Measurements from ENCODE around the gene NHERF2. TPM values are rescaled to one million over a fixed set of nuclear protein-coding genes. Genes with fewer than 3 reads are reported as not detected.

The NHERF2 gene
- total and polyA plus RNA-seq, 2 of the 4 experiments (the other 2 are of a cell fraction) = 18.6 to 77.8 TPM

GRCh38 chr16:2019518-2019920, 7.2 kb upstream of the NHERF2 start, which contains the start of gene NPW:
Gene NPW, plus strand, starts transcription at chr16:2019785.
- H3K4me2 ChIP-seq (ENCODE audit: low read depth, low read length) = no peak within 1 kb of the TSS; the same call in 1 of the 2 replicates
- H2BK120ac ChIP-seq (ENCODE audit: low read depth, low read length) = no peak within 1 kb of the TSS
- H3K27ac ChIP-seq (ENCODE audit: insufficient read depth, low read length) = no peak within 1 kb of the TSS
- ATAC-seq (ENCODE audit: low read depth) (no peak), DNase-seq (no peak)
- ChIA-PET POLR2A (ENCODE audit: unreplicated experiment) (no interaction called here), CTCF (interaction anchor here (1.1 kb wide), 1 partner anchor 121 kb away, joined by 3 read pairs; no protein-coding TSS in a partner anchor)
- dilution Hi-C loops (cut with HindIII; ENCODE audit: low sequenced_read_pairs, unreplicated experiment) = no loop called here
- no peak within 1 kb of the TSS for H3K56ac ChIP-seq (ENCODE audit: extremely low read depth, insufficient read depth, low read length)
- H4K91ac ChIP-seq (ENCODE audit: insufficient read depth, low read depth, low read length) = no peak within 1 kb of the TSS
- no peaks in the 10 kb centered on the region; a peak in 1 of 4 replicates for H3K79me1 ChIP-seq (ENCODE audit: low read depth in 1 of 2, low read length in 2 of 2)
- no peak within 1 kb of the TSS for H3K23ac ChIP-seq (ENCODE audit: low read depth, low read length)
- no peak within 1 kb of the TSS for H3K18ac ChIP-seq (ENCODE audit: low read depth, low read length)
- peaks cover 7% of the 10 kb centered on the region; the same call in 1 of the 2 replicates for H3K4me1 ChIP-seq (ENCODE audit: control insufficient read depth, insufficient read depth, low read length)
- H2AK9ac ChIP-seq (replicated peaks; ENCODE audit: low read depth, low read length, poor library complexity) = peak within 1 kb of the TSS; percentile 78
- H3K4me3 ChIP-seq (ENCODE audit: insufficient read depth, low read depth, low read length) = no peak within 1 kb of the TSS
- H2AK5ac ChIP-seq (ENCODE audit: low read depth, low read length) = no peak within 1 kb of the TSS
- no peak within 1 kb of the TSS for H4K5ac ChIP-seq (ENCODE audit: low read depth, low read length)
- WGBS, 2 experiments (ENCODE audit: extremely low coverage in 2 of 2, insufficient read length in 1 of 2) = 9% methylated on average over 17 of the region's 33 CpGs; no CpG with 5 or more reads in 1 of the 2 experiments
- peaks cover 18% of the 10 kb centered on the region; the same call in 1 of the 2 replicates for H3K27me3 ChIP-seq (ENCODE audit: control insufficient read depth, insufficient read depth, low read length)
- H2BK15ac ChIP-seq (ENCODE audit: low read depth, low read length) = no peak within 1 kb of the TSS
- H3K9ac ChIP-seq (ENCODE audit: low read depth, low read length) = no peak within 1 kb of the TSS
- H3K9me1 ChIP-seq (ENCODE audit: insufficient read depth, low read length) = peaks cover 6% of the 10 kb centered on the region
- no peak within 1 kb of the TSS for H2BK20ac ChIP-seq (ENCODE audit: low read depth, low read length)
- no peaks in the 10 kb centered on the region for H3K9me3 ChIP-seq (ENCODE audit: control insufficient read depth, insufficient read depth, low read length)
- BruUV-seq (replicated peaks) = no TSS peak
- no peak within 1 kb of the TSS for H3K4ac ChIP-seq (ENCODE audit: low read depth, low read length)
- intact Hi-C loops (cut with micrococcal nuclease) = no loop called here
- H4K8ac ChIP-seq (ENCODE audit: low read depth in 2 of 2, low read length in 2 of 2) = no peak within 1 kb of the TSS
- in situ Hi-C loops (cut with MboI; ENCODE audit: low sequenced_read_pairs) = no loop called here
- no peak within 1 kb of the TSS for H2BK5ac ChIP-seq (ENCODE audit: low read depth, low read length, poor library complexity, severe bottlenecking)
- no peaks in the 10 kb centered on the region for H4K20me1 ChIP-seq (ENCODE audit: insufficient read depth, low read length)
- no peaks in the 10 kb centered on the region for H3K36me3 ChIP-seq (ENCODE audit: control insufficient read depth, insufficient read depth, low read length)
- no peak for TF ChIP-seq CHD1 (IDR thresholded peaks at IDR 0.05; ENCODE audit: low read depth, low read length)
- no peak for TF ChIP-seq CEBPB (IDR thresholded peaks at IDR 0.05; ENCODE audit: low read depth, low read length)
- no peak for TF ChIP-seq BHLHE40 (IDR thresholded peaks at IDR 0.05; ENCODE audit: low read depth, low read length)
- no peak for TF ChIP-seq MAFK (IDR thresholded peaks at IDR 0.05; ENCODE audit: low read depth, low read length)
- TF ChIP-seq NFE2L2 (IDR thresholded peaks at IDR 0.05; ENCODE audit: low read depth, low read length) = no peak
- no peak for TF ChIP-seq FOS (IDR thresholded peaks at IDR 0.05; ENCODE audit: low read depth, low read length)
- no peak for TF ChIP-seq MXI1 (IDR thresholded peaks at IDR 0.05; ENCODE audit: borderline replicate concordance, low read depth, low read length)
- TF ChIP-seq RAD21 (IDR thresholded peaks at IDR 0.05; ENCODE audit: low read length) = no peak
- no peak for TF ChIP-seq CTCF (conservative IDR thresholded peaks at IDR 0.05; ENCODE audit: low read depth, low read length)
- no peak for TF ChIP-seq USF2 (IDR thresholded peaks at IDR 0.05; ENCODE audit: low read depth, low read length)
- TF ChIP-seq RFX5 (IDR thresholded peaks at IDR 0.05; ENCODE audit: low read depth, low read length) = no peak
- no peak for TF ChIP-seq MAZ (IDR thresholded peaks at IDR 0.05; ENCODE audit: borderline replicate concordance, low read depth, low read length)
- no peak for TF ChIP-seq SMC3 (IDR thresholded peaks at IDR 0.05; ENCODE audit: low read depth, low read length)
- H2AFZ ChIP-seq (replicated peaks; ENCODE audit: low read length, poor library complexity) = peak within 1 kb of the TSS; percentile 67
- no peak within 1 kb of the TSS for H3K14ac ChIP-seq (replicated peaks; ENCODE audit: low read depth, low read length)
